ENCODE data around the gene AMIGO3.

DNA sequence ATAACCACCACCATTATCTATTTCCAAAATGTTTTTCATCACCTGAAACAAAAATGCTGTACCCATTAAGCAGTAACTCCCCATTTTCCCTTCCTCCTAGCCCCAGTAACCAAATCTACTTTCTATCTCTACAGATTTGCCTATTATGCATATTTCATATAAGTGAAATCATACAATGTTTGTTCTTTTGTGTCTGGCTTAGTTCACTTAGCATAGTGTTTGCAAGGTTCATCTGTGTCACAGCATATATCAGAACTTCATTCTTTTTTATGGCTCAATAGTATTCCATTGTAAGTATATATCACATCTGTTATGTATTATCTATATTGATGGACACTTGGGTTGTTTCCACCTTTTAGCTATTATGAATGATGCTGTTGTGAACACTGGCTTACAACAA lies 20.9 kb upstream of the AMIGO3 start:
- TF ChIP-seq, protein P1, sequence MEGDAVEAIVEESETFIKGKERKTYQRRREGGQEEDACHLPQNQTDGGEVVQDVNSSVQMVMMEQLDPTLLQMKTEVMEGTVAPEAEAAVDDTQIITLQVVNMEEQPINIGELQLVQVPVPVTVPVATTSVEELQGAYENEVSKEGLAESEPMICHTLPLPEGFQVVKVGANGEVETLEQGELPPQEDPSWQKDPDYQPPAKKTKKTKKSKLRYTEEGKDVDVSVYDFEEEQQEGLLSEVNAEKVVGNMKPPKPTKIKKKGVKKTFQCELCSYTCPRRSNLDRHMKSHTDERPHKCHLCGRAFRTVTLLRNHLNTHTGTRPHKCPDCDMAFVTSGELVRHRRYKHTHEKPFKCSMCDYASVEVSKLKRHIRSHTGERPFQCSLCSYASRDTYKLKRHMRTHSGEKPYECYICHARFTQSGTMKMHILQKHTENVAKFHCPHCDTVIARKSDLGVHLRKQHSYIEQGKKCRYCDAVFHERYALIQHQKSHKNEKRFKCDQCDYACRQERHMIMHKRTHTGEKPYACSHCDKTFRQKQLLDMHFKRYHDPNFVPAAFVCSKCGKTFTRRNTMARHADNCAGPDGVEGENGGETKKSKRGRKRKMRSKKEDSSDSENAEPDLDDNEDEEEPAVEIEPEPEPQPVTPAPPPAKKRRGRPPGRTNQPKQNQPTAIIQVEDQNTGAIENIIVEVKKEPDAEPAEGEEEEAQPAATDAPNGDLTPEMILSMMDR (optimal IDR thresholded peaks at IDR 0.05 in 1 of 3, IDR thresholded peaks at IDR 0.05 in 1 of 3, conservative IDR thresholded peaks at IDR 0.05 in 1 of 3; ENCODE audit: extremely low read depth in 1 of 3, insufficient read depth in 2 of 3, low read length in 3 of 3) = no peak
- TF ChIP-seq EZH2 (IDR thresholded peaks at IDR 0.05; ENCODE audit: low read length) = no peak
